Hepatocyte (in vitro differentiated cells): ENCODE results near the gene EVL. TPM values are rescaled to one million over a fixed set of nuclear protein-coding genes. Genes with fewer than 3 reads are reported as not detected.

Experiments used
- DNase-seq: peaks from one replicate; pipeline ENCODE4 v3.0.0-alpha.2; 2016; ENCODE audit warnings: low spot score
- H2AFZ ChIP-seq: fragments of 200-600 bp; sonication (generic); 2 replicates; pipeline ENCODE4 v1.6.0; 2016; ENCODE audit warnings: antibody characterized with exemption, mild to moderate bottlenecking
- H3K27ac ChIP-seq: fragments of 200-600 bp; sonication (generic); 2 replicates; pipeline ENCODE4 v1.5.1; 2016; ENCODE audit warnings: mild to moderate bottlenecking
- H3K27me3 ChIP-seq: fragments of 200-600 bp; sonication (generic); 2 replicates; pipeline ENCODE4 v1.6.1; 2016
- H3K36me3 ChIP-seq: fragments of 200-600 bp; sonication (generic); replicated peaks from 2 replicates; pipeline ENCODE4 v1.5.1; 2016; ENCODE audit warnings: low read depth; ENCODE audit not compliant: insufficient read depth
- H3K4me1 ChIP-seq: fragments of 200-600 bp; sonication (generic); 2 replicates; pipeline ENCODE4 v1.5.1; 2016; ENCODE audit warnings: mild to moderate bottlenecking, moderate library complexity; ENCODE audit not compliant: insufficient read depth
- H3K4me2 ChIP-seq: fragments of 200-600 bp; sonication (generic); 2 replicates; pipeline ENCODE4 v1.6.0; 2016
- H3K4me3 ChIP-seq: fragments of 200-600 bp; sonication (generic); 2 replicates; pipeline ENCODE4 v1.5.1; 2016; ENCODE audit warnings: mild to moderate bottlenecking
- H3K79me2 ChIP-seq: fragments of 200-600 bp; sonication (generic); 2 replicates; pipeline ENCODE4 v1.6.0; 2017; ENCODE audit warnings: mild to moderate bottlenecking
- H3K9me2 ChIP-seq: fragments of 200-600 bp; sonication (generic); replicated peaks from 2 replicates; pipeline ENCODE4 v1.6.0; 2017; ENCODE audit warnings: mild to moderate bottlenecking; ENCODE audit not compliant: insufficient read depth
- H3K9me3 ChIP-seq: fragments of 200-600 bp; sonication (generic); 2 replicates; pipeline ENCODE4 v1.5.1; 2016; ENCODE audit warnings: low read depth, mild to moderate bottlenecking
- H4K20me1 ChIP-seq: fragments of 200-600 bp; sonication (generic); 2 replicates; pipeline ENCODE4 v1.6.0; 2016; ENCODE audit warnings: mild to moderate bottlenecking; ENCODE audit not compliant: insufficient read depth, poor library complexity, severe bottlenecking
- CTCF ChIP-seq: fragments of 200-600 bp; sonication (generic); IDR thresholded peaks from 2 replicates; pipeline ENCODE4 v1.5.1; 2016; ENCODE audit warnings: antibody characterized with exemption, mild to moderate bottlenecking; ENCODE audit not compliant: poor library complexity
- EZH2 ChIP-seq: fragments of 200-600 bp; sonication (generic); IDR thresholded peaks from 2 replicates; pipeline ENCODE4 v1.6.1; 2016; ENCODE audit warnings: antibody characterized with exemption, mild to moderate bottlenecking, borderline replicate concordance
- EZH2phosphoT487 ChIP-seq: fragments of 200-600 bp; sonication (generic); IDR thresholded peaks from one replicate; pipeline ENCODE4 v1.6.1; 2018; ENCODE audit warnings: antibody characterized with exemption, mild to moderate bottlenecking, low read depth, moderate library complexity; ENCODE audit not compliant: unreplicated experiment, severe bottlenecking
- WGBS: methylation state at CpG from one replicate; pipeline ENCODE4 v1.1.6; 2016; ENCODE audit warnings: low lambda C conversion rate; ENCODE audit errors: missing lambda C conversion rate; 5-methylcytosine and 5-hydroxymethylcytosine counted together
- polyA plus RNA-seq: library from polyadenylated mRNA; unstranded; fragments of >200 nt; fragmentation: Nextera tagmentation; extraction: Ambion mirVana; gene quantifications from 2 replicates; pipeline ENCODE4 v1.2.1, GENCODE V29; 2016
- total RNA-seq: library from RNA; depleted of rRNA; stranded (reverse); fragments of >200 nt; gene quantifications from 2 replicates; pipeline ENCODE4 v1.2.3, GENCODE V29; 2014

EVL gene
- total and polyA plus RNA-seq, 2 experiments from 2014 or later, result 60.5 to 77.2 TPM

- H3K4me2 ChIP-seq, result no peak overlapping the region
- H3K9me3 ChIP-seq, result no peaks in the 10 kb centered on the region
- H3K4me1 ChIP-seq, result peaks cover 20% of the 10 kb centered on the region
- WGBS, result 91% methylated on average over 10 of the region's 10 CpGs
- TF ChIP-seq CTCF (no peak), EZH2phosphoT487 (no peak), EZH2 (no peak)
- H3K4me3 ChIP-seq, result no peak overlapping the region
- H4K20me1 ChIP-seq, result no peaks in the 10 kb centered on the region
- no peak overlapping the region for H3K27ac ChIP-seq
- DNase-seq, result no peak
- no peaks in the 10 kb centered on the region for H3K36me3 ChIP-seq
- no peaks in the 10 kb centered on the region for H3K9me2 ChIP-seq
- no peak overlapping the region for H2AFZ ChIP-seq
- H3K27me3 ChIP-seq, result no peaks in the 10 kb centered on the region
- peaks cover 6% of the 10 kb centered on the region for H3K79me2 ChIP-seq
Observed at GRCh38 chr14:100103250-100104005, 38.2 kb downstream of the EVL start.

DNA sequence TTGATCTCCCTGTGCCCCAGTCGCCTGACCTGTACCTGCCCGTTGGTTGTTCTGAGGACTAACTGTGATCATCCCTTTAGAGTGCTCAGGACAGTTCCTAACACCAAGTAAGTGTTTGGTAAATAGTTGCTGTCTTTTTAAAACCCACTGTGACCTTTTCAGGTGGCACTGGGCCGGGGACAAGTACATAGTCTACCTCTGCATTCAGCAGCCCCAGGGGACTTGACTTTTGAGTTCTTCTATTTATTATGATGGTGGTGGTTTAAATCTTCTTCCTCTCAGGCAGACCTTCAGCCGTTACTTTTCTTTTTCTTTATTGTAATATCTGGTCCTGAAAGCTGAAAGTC lies 38.8 kb downstream of the EVL start:
- H3K27me3 ChIP-seq, result no peaks in the 10 kb centered on the region
- peaks cover 20% of the 10 kb centered on the region for H3K4me1 ChIP-seq
- DNase-seq, result no peak
- H3K36me3 ChIP-seq, result no peaks in the 10 kb centered on the region
- no peak overlapping the region for H3K27ac ChIP-seq
- WGBS, result 73% methylated on average over 4 of the region's 4 CpGs
- no peaks in the 10 kb centered on the region for H4K20me1 ChIP-seq
- H3K9me2 ChIP-seq, result no peaks in the 10 kb centered on the region
- no peak overlapping the region for H2AFZ ChIP-seq
- H3K4me3 ChIP-seq, result no peak overlapping the region
- H3K9me3 ChIP-seq, result no peaks in the 10 kb centered on the region
- H3K4me2 ChIP-seq, result peak overlapping the region; percentile 35
- TF ChIP-seq CTCF (no peak), EZH2 (no peak), EZH2phosphoT487 (no peak)
- H3K79me2 ChIP-seq, result peaks cover 6% of the 10 kb centered on the region

- WGBS, result 75% methylated on average over 7 of the region's 7 CpGs
- peak overlapping the region; percentile 35 for H3K4me2 ChIP-seq
Observed at GRCh38 chr14:100104523-100105300, 39.5 kb downstream of the EVL start.

More at GRCh38 chr14:100104523-100105300, 39.5 kb downstream of the EVL start:
- H3K4me1 ChIP-seq, result peaks cover 20% of the 10 kb centered on the region
- H3K9me2 ChIP-seq, result no peaks in the 10 kb centered on the region
- no peak for TF ChIP-seq EZH2phosphoT487
- no peak for TF ChIP-seq EZH2
- TF ChIP-seq CTCF, result no peak
- H2AFZ ChIP-seq, result no peak overlapping the region
- H3K36me3 ChIP-seq, result no peaks in the 10 kb centered on the region
- no peak overlapping the region for H3K27ac ChIP-seq
- DNase-seq, result no peak
- H3K79me2 ChIP-seq, result peaks cover 6% of the 10 kb centered on the region
- H3K9me3 ChIP-seq, result no peaks in the 10 kb centered on the region
- H4K20me1 ChIP-seq, result no peaks in the 10 kb centered on the region
- H3K27me3 ChIP-seq, result no peaks in the 10 kb centered on the region
- H3K4me3 ChIP-seq, result no peak overlapping the region
